Colonic mucosa (tissue), 4 donors: Measurements from ENCODE around the gene MAD1L1. TPM values are rescaled to one million over a fixed set of nuclear protein-coding genes. Genes with fewer than 3 reads are reported as not detected.

Source experiments
- DNase-seq: peaks from one replicate; pipeline ENCODE4 v3.0.0-alpha.2; 2020
- H3K27ac ChIP-seq: fragments of 200-600 bp; one replicate; pipeline ENCODE4 v1.8.0; 2021
- H3K27me3 ChIP-seq: fragments of 200-600 bp; one replicate; pipeline ENCODE4 v1.8.0; 2021
- H3K36me3 ChIP-seq: fragments of 200-600 bp; one replicate; pipeline ENCODE4 v1.8.0; 2021
- H3K4me1 ChIP-seq: fragments of 200-600 bp; one replicate; pipeline ENCODE4 v1.8.0; 2021; ENCODE audit warnings: mild to moderate bottlenecking
- H3K4me3 ChIP-seq: fragments of 200-600 bp; one replicate; pipeline ENCODE4 v1.8.0; 2021
- H3K9ac ChIP-seq, 2 donors: one replicate each; pipeline ENCODE4 v1.7.0; 2013; ENCODE audit warnings: control low read depth in 2 of 2, low read depth in 2 of 2, low read length in 2 of 2
- H3K9me3 ChIP-seq: fragments of 200-600 bp; one replicate; pipeline ENCODE4 v1.8.0; 2021
- CTCF ChIP-seq: fragments of 200-600 bp; IDR thresholded peaks from one replicate; pipeline ENCODE4 v1.8.0; 2022; ENCODE audit warnings: antibody characterized with exemption, mild to moderate bottlenecking
- intact Hi-C: fragments of 100-400 bp; cut with DNase I; formaldehyde crosslinking; loops from one replicate; pipeline ENCODE4 v1.14.1; 2022
- total RNA-seq, 2 donors: library from RNA; stranded (reverse); fragmentation: NEBNext Ultra II Directional in 1 of 2; extraction: Animal tissue kit (Norgen Biotek cat#: 25700) in 1 of 2; gene quantifications; one replicate each; pipeline ENCODE4 v1.2.1, GENCODE V29; 2021
- donor health status: healthy.
- donor health status: DM: no; HTN: no; CAD: no.
- donor health status: DM: no; HTN: no; CAD: no.

MAD1L1 gene
- total RNA-seq, 2 donors from 2014 or later, result 18.2 to 47.0 TPM

GRCh38 chr7:1943933-1944618, 288.7 kb downstream of the MAD1L1 start:
- H3K4me3 ChIP-seq, result no peak overlapping the region
- H3K27ac ChIP-seq, result no peak overlapping the region
- no peaks in the 10 kb centered on the region for H3K36me3 ChIP-seq
- no peaks in the 10 kb centered on the region for H3K4me1 ChIP-seq
- TF ChIP-seq CTCF, result no peak
- H3K9ac ChIP-seq, result no peak overlapping the region
- intact Hi-C loops, result no loop called here
- no peak for DNase-seq
- no peaks in the 10 kb centered on the region for H3K27me3 ChIP-seq
- no peaks in the 10 kb centered on the region for H3K9me3 ChIP-seq

- no peaks in the 10 kb centered on the region for H3K36me3 ChIP-seq
- H3K4me1 ChIP-seq, result no peaks in the 10 kb centered on the region
- no peak for DNase-seq
- no peak overlapping the region for H3K27ac ChIP-seq
- intact Hi-C loops, result no loop called here
- H3K9ac ChIP-seq, result no peak overlapping the region
- no peak for TF ChIP-seq CTCF
- H3K4me3 ChIP-seq, result no peak overlapping the region
- no peaks in the 10 kb centered on the region for H3K27me3 ChIP-seq
- H3K9me3 ChIP-seq, result no peaks in the 10 kb centered on the region
These were observed 289.4 kb downstream of the MAD1L1 start for GRCh38 chr7:1943326-1943725.

- H3K4me3 ChIP-seq, result no peak overlapping the region
- no peak for DNase-seq
- intact Hi-C loops, result no loop called here
- H3K36me3 ChIP-seq, result no peaks in the 10 kb centered on the region
- H3K27me3 ChIP-seq, result no peaks in the 10 kb centered on the region
- TF ChIP-seq CTCF, result no peak
- no peaks in the 10 kb centered on the region for H3K4me1 ChIP-seq
- H3K9me3 ChIP-seq, result no peaks in the 10 kb centered on the region
- H3K27ac ChIP-seq, result no peak overlapping the region
- H3K9ac ChIP-seq, result no peak overlapping the region
These were observed 289.8 kb downstream of the MAD1L1 start for GRCh38 chr7:1942941-1943289.

GRCh38 chr7:1942243-1942940, 290.4 kb downstream of the MAD1L1 start:
- no peaks in the 10 kb centered on the region for H3K9me3 ChIP-seq
- no peaks in the 10 kb centered on the region for H3K36me3 ChIP-seq
- no peak overlapping the region for H3K27ac ChIP-seq
- no peak for TF ChIP-seq CTCF
- no peaks in the 10 kb centered on the region for H3K27me3 ChIP-seq
- intact Hi-C loops, result no loop called here
- no peaks in the 10 kb centered on the region for H3K4me1 ChIP-seq
- H3K9ac ChIP-seq, result no peak overlapping the region
- DNase-seq, result no peak
- no peak overlapping the region for H3K4me3 ChIP-seq

- H3K27ac ChIP-seq, result no peak overlapping the region
- no peaks in the 10 kb centered on the region for H3K36me3 ChIP-seq
- H3K27me3 ChIP-seq, result no peaks in the 10 kb centered on the region
- TF ChIP-seq CTCF, result no peak
- intact Hi-C loops, result no loop called here
- no peak overlapping the region for H3K9ac ChIP-seq
- no peaks in the 10 kb centered on the region for H3K4me1 ChIP-seq
- H3K9me3 ChIP-seq, result no peaks in the 10 kb centered on the region
- DNase-seq, result no peak
- no peak overlapping the region for H3K4me3 ChIP-seq
These were observed 291.1 kb downstream of the MAD1L1 start for GRCh38 chr7:1941464-1942242.
